H1 (cell line): ENCODE measurements around the gene PLS3.

Source experiments
- ASH2L ChIP-seq: fragments of 200-600, 300-600 bp; sonication (generic); IDR thresholded peaks from one replicate; pipeline ENCODE4 v1.7.1; 2017; ENCODE audit warnings: low read length
- BRCA1 ChIP-seq: IDR thresholded peaks from 2 replicates; pipeline ENCODE4 v1.6.1; 2012; ENCODE audit warnings: low read depth, low read length, improper control_type of control experiment
- CEBPB ChIP-seq: IDR thresholded peaks from 2 replicates; pipeline ENCODE4 v1.6.1; 2012; ENCODE audit warnings: low read depth, low read length
- CHD2 ChIP-seq: IDR thresholded peaks from 2 replicates; pipeline ENCODE4 v1.6.1; 2012; ENCODE audit warnings: low read length, improper control_type of control experiment
- EP300 ChIP-seq, 2 experiments: IDR thresholded peaks; 1 replicate in 1 of 2; 2 replicates in 1 of 2; pipeline ENCODE4 v1.6.1; 2011 to 2012; ENCODE audit warnings: low read depth in 2 of 2, low read length in 2 of 2, mild to moderate bottlenecking in 2 of 2, borderline replicate concordance in 1 of 2, inconsistent platforms in 1 of 2, moderate library complexity in 1 of 2
- POLR2A ChIP-seq, 2 experiments: IDR thresholded peaks; 1 replicate in 1 of 2; 2 replicates in 1 of 2; pipeline ENCODE4 v1.6.1; 2011; ENCODE audit warnings: low read depth in 2 of 2, low read length in 2 of 2, mild to moderate bottlenecking in 2 of 2; ENCODE audit errors: control extremely low read depth in 1 of 2
- POLR2AphosphoS5 ChIP-seq: IDR thresholded peaks from 2 replicates; pipeline ENCODE4 v1.6.1; 2011; ENCODE audit warnings: low read depth, low read length
- SP1 ChIP-seq: IDR thresholded peaks from 2 replicates; pipeline ENCODE4 v1.6.1; 2011; ENCODE audit warnings: low read depth, low read length
- SUZ12 ChIP-seq: fragments of 200-600 bp; sonication (generic); IDR thresholded peaks from 2 replicates; pipeline ENCODE4 v1.6.1; 2012; ENCODE audit warnings: mild to moderate bottlenecking, inconsistent platforms, low read length, moderate library complexity, mixed read lengths
- USF2 ChIP-seq: IDR thresholded peaks from 2 replicates; pipeline ENCODE4 v1.6.1; 2011; ENCODE audit warnings: low read length, improper control_type of control experiment
- TF ChIP-seq, protein P1 (sequence below), 3 experiments: IDR thresholded peaks; 1 replicate in 2 of 3; 2 replicates in 1 of 3; pipeline versions ENCODE4 v1.5.1 to v1.6.1; 2011; ENCODE audit warnings: low read length in 3 of 3, mild to moderate bottlenecking in 3 of 3, inconsistent platforms in 2 of 3, low read depth in 1 of 3, moderate library complexity in 1 of 3; ENCODE audit not compliant: insufficient read depth in 1 of 3; ENCODE audit errors: control extremely low read depth in 1 of 3
- TF ChIP-seq, protein P2 (sequence below): IDR thresholded peaks from 2 replicates; pipeline ENCODE4 v1.6.1; 2012; ENCODE audit warnings: low read length, inconsistent platforms

- no peak for TF ChIP-seq CHD2
- TF ChIP-seq, protein P1, sequence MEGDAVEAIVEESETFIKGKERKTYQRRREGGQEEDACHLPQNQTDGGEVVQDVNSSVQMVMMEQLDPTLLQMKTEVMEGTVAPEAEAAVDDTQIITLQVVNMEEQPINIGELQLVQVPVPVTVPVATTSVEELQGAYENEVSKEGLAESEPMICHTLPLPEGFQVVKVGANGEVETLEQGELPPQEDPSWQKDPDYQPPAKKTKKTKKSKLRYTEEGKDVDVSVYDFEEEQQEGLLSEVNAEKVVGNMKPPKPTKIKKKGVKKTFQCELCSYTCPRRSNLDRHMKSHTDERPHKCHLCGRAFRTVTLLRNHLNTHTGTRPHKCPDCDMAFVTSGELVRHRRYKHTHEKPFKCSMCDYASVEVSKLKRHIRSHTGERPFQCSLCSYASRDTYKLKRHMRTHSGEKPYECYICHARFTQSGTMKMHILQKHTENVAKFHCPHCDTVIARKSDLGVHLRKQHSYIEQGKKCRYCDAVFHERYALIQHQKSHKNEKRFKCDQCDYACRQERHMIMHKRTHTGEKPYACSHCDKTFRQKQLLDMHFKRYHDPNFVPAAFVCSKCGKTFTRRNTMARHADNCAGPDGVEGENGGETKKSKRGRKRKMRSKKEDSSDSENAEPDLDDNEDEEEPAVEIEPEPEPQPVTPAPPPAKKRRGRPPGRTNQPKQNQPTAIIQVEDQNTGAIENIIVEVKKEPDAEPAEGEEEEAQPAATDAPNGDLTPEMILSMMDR (IDR thresholded peaks at IDR 0.05; ENCODE audit: control extremely low read depth in 1 of 3, insufficient read depth in 1 of 3, low read depth in 1 of 3, low read length in 3 of 3), result no peak
- TF ChIP-seq USF2, result no peak
- TF ChIP-seq POLR2A (IDR thresholded peaks at IDR 0.05; ENCODE audit: control extremely low read depth in 1 of 2, low read depth in 2 of 2, low read length in 2 of 2), result no peak
- TF ChIP-seq BRCA1, result no peak
- no peak for TF ChIP-seq ASH2L
- TF ChIP-seq, protein P2, sequence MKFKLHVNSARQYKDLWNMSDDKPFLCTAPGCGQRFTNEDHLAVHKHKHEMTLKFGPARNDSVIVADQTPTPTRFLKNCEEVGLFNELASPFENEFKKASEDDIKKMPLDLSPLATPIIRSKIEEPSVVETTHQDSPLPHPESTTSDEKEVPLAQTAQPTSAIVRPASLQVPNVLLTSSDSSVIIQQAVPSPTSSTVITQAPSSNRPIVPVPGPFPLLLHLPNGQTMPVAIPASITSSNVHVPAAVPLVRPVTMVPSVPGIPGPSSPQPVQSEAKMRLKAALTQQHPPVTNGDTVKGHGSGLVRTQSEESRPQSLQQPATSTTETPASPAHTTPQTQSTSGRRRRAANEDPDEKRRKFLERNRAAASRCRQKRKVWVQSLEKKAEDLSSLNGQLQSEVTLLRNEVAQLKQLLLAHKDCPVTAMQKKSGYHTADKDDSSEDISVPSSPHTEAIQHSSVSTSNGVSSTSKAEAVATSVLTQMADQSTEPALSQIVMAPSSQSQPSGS, result no peak
- no peak for TF ChIP-seq SP1
- TF ChIP-seq POLR2AphosphoS5, result no peak
- TF ChIP-seq CEBPB, result no peak
- no peak for TF ChIP-seq SUZ12
- TF ChIP-seq EP300 (IDR thresholded peaks at IDR 0.05; ENCODE audit: borderline replicate concordance in 1 of 2, low read depth in 2 of 2, low read length in 2 of 2), result no peak
Measured at GRCh38 chrX:115592997-115593734, 32.2 kb downstream of the PLS3 start.
